NCI-H748 (cell line): ENCODE measurements around the gene EFNB1.

Source experiments
- DNase-seq: peaks from one replicate; lab custom pipeline; 2025; ENCODE audit not compliant: unreplicated experiment; lab: John Stamatoyannopoulos, UW

Gene EFNB1

GRCh38 chrX:68880846-68881552 is 52.2 kb downstream of the EFNB1 start:
- DNase-seq, result no peak

GRCh38 chrX:68881911-68882310 is 53.1 kb downstream of the EFNB1 start:
- DNase-seq, result no peak

- DNase-seq, result no peak
Observed at GRCh38 chrX:68883800-68884199, 55.0 kb downstream of the EFNB1 start.

GRCh38 chrX:68889249-68889648 is 60.4 kb downstream of the EFNB1 start:
- no peak for DNase-seq
